Esophagus squamous epithelium (tissue), 4 donors: ENCODE data around the gene MAPRE2.

ENCODE experiments used
- CTCF ChIP-seq, 6 experiments: fragments of 450-650 bp in 4 of 6; fragments of 200-600 bp in 2 of 6; sonication (generic) in 2 of 6; IDR thresholded peaks; one replicate each; pipeline ENCODE4 v1.5.1; 2016 to 2019; ENCODE audit warnings: antibody characterized with exemption in 6 of 6, mild to moderate bottlenecking in 4 of 6, moderate library complexity in 4 of 6
- POLR2A ChIP-seq, 4 donors: fragments of 450-650 bp; IDR thresholded peaks; one replicate each; pipeline ENCODE4 v1.6.1; 2017; ENCODE audit warnings: antibody characterized with exemption in 4 of 4, mild to moderate bottlenecking in 4 of 4, moderate library complexity in 3 of 4

GRCh38 chr18:35128675-35129074 is 87.5 kb downstream of the MAPRE2 start:
- TF ChIP-seq CTCF (IDR thresholded peaks at IDR 0.05), result no peak
- TF ChIP-seq POLR2A (IDR thresholded peaks at IDR 0.05), result no peak
